ENCODE measurements around the gene S100A9. TPM values are rescaled to one million over a fixed set of nuclear protein-coding genes. Genes with fewer than 3 reads are reported as not detected.

The S100A9 gene
- total RNA-seq, 1 experiment from 2014 or later: 126 TPM

GRCh38 chr1:153364766-153365666 lies 7.4 kb downstream of the S100A9 start:
- Mint-ChIP-seq H3K27me3 (ENCODE audit: insufficient read depth, unreplicated experiment) (no peaks in the 10 kb centered on the region), H3K27ac (ENCODE audit: low read depth, unreplicated experiment) (peak overlapping the region; percentile 46), H3K36me3 (ENCODE audit: insufficient read depth, unreplicated experiment) (peaks cover 18% of the 10 kb centered on the region), H3K4me1 (ENCODE audit: insufficient read depth, unreplicated experiment) (peaks cover 61% of the 10 kb centered on the region), H3K9me3 (ENCODE audit: unreplicated experiment) (no peaks in the 10 kb centered on the region), H3K4me3 (ENCODE audit: unreplicated experiment) (peak overlapping the region; percentile 17)
- ChIA-PET POLR2A (interaction anchor here (0.5 to 5.1 kb wide), 15 partner anchors 9 to 626 kb away, joined by 3 to 46 read pairs (median 4); partner anchors contain the start of genes RPS27, S100A12, S100A16 and S100A8), CTCF (interaction anchor here (0.5 to 28.2 kb wide), 15 partner anchors 8 to 490 kb away, joined by 3 to 1438 read pairs (median 4); partner anchors contain the start of genes S100A12 and S100A9)
- no TSS peak for BruUV-seq (replicated peaks)
- TF ChIP-seq CTCF (IDR thresholded peaks at IDR 0.05; ENCODE audit: unreplicated experiment): no peak
- peak; percentile 95 for DNase-seq (ENCODE audit: unreplicated experiment)
- intact Hi-C loops (cut with micrococcal nuclease): no loop called here

- DNase-seq (ENCODE audit: unreplicated experiment): no peak
- peaks cover 54% of the 10 kb centered on the region for H3K4me1 Mint-ChIP-seq (ENCODE audit: insufficient read depth, unreplicated experiment)
- peak overlapping the region; percentile 46 for H3K27ac Mint-ChIP-seq (ENCODE audit: low read depth, unreplicated experiment)
- H3K9me3 Mint-ChIP-seq (ENCODE audit: unreplicated experiment): no peaks in the 10 kb centered on the region
- CTCF ChIA-PET: interaction anchor here (0.7 to 28.2 kb wide), 10 partner anchors 9 to 489 kb away, joined by 3 to 1438 read pairs (median 5); partner anchors contain the start of genes S100A12, S100A7A and S100A9
- POLR2A ChIA-PET: interaction anchor here (0.5 to 5.1 kb wide), 13 partner anchors 9 to 625 kb away, joined by 3 to 46 read pairs (median 4); partner anchors contain the start of genes RPS27, S100A12, S100A16 and S100A8
- H3K36me3 Mint-ChIP-seq (ENCODE audit: insufficient read depth, unreplicated experiment): peaks cover 20% of the 10 kb centered on the region
- no TSS peak for BruUV-seq (replicated peaks)
- intact Hi-C loops (cut with micrococcal nuclease): no loop called here
- H3K27me3 Mint-ChIP-seq (ENCODE audit: insufficient read depth, unreplicated experiment): no peaks in the 10 kb centered on the region
- peak overlapping the region; percentile 17 for H3K4me3 Mint-ChIP-seq (ENCODE audit: unreplicated experiment)
- no peak for TF ChIP-seq CTCF (IDR thresholded peaks at IDR 0.05; ENCODE audit: unreplicated experiment)
These were observed 8.0 kb downstream of the S100A9 start for GRCh38 chr1:153365696-153366095.

- BruUV-seq (replicated peaks): no TSS peak
- TF ChIP-seq CTCF (IDR thresholded peaks at IDR 0.05; ENCODE audit: unreplicated experiment): no peak
These were observed 8.6 kb downstream of the S100A9 start for GRCh38 chr1:153366261-153366660.

GRCh38 chr1:153367090-153367489 lies 9.4 kb downstream of the S100A9 start:
- Mint-ChIP-seq H3K27ac (ENCODE audit: low read depth, unreplicated experiment) (no peak overlapping the region), H3K27me3 (ENCODE audit: insufficient read depth, unreplicated experiment) (no peaks in the 10 kb centered on the region), H3K36me3 (ENCODE audit: insufficient read depth, unreplicated experiment) (peaks cover 12% of the 10 kb centered on the region), H3K4me3 (ENCODE audit: unreplicated experiment) (no peak overlapping the region), H3K4me1 (ENCODE audit: insufficient read depth, unreplicated experiment) (peaks cover 58% of the 10 kb centered on the region), H3K9me3 (ENCODE audit: unreplicated experiment) (no peaks in the 10 kb centered on the region)
- BruUV-seq (replicated peaks): no TSS peak
- no peak for TF ChIP-seq CTCF (IDR thresholded peaks at IDR 0.05; ENCODE audit: unreplicated experiment)
- CTCF ChIA-PET: interaction anchor here (0.7 to 28.2 kb wide), 6 partner anchors 9 to 271 kb away, joined by 3 to 1438 read pairs (median 24); partner anchors contain the start of genes S100A12 and S100A9
- POLR2A ChIA-PET: interaction anchor here (0.9 to 5.1 kb wide), 5 partner anchors 9 to 123 kb away, joined by 3 to 46 read pairs (median 3); partner anchors contain the start of genes S100A12 and S100A9
- DNase-seq (ENCODE audit: unreplicated experiment): no peak
- intact Hi-C loops (cut with micrococcal nuclease): no loop called here

More at GRCh38 chr1:153366261-153366660, 8.6 kb downstream of the S100A9 start:
- intact Hi-C loops (cut with micrococcal nuclease): no loop called here
- DNase-seq (ENCODE audit: unreplicated experiment): no peak
- Mint-ChIP-seq H3K4me1 (ENCODE audit: insufficient read depth, unreplicated experiment) (peaks cover 50% of the 10 kb centered on the region), H3K4me3 (ENCODE audit: unreplicated experiment) (no peak overlapping the region), H3K36me3 (ENCODE audit: insufficient read depth, unreplicated experiment) (peaks cover 14% of the 10 kb centered on the region), H3K9me3 (ENCODE audit: unreplicated experiment) (no peaks in the 10 kb centered on the region), H3K27me3 (ENCODE audit: insufficient read depth, unreplicated experiment) (no peaks in the 10 kb centered on the region), H3K27ac (ENCODE audit: low read depth, unreplicated experiment) (no peak overlapping the region)
- CTCF ChIA-PET: interaction anchor here (0.5 to 28.2 kb wide), 8 partner anchors 9 to 130 kb away, joined by 3 to 1438 read pairs (median 10); partner anchors contain the start of genes S100A12, S100A7A and S100A9
- POLR2A ChIA-PET: interaction anchor here (1.0 to 5.1 kb wide), 5 partner anchors 9 to 624 kb away, joined by 3 to 46 read pairs (median 3); partner anchors contain the start of genes RPS27, S100A12 and S100A9

All from MCF 10A (cell line).